SH-SY5Y (cell line): Measurements from ENCODE around the gene DIS3L2.

Experiments
- GATA2 ChIP-seq: IDR thresholded peaks from 2 replicates; pipeline ENCODE4 v1.6.1; 2011; ENCODE audit warnings: mild to moderate bottlenecking, low read depth, low read length
- GATA3 ChIP-seq: IDR thresholded peaks from 2 replicates; pipeline ENCODE4 v1.6.1; 2011; ENCODE audit warnings: low read depth, mild to moderate bottlenecking, low read length, moderate library complexity

DNA sequence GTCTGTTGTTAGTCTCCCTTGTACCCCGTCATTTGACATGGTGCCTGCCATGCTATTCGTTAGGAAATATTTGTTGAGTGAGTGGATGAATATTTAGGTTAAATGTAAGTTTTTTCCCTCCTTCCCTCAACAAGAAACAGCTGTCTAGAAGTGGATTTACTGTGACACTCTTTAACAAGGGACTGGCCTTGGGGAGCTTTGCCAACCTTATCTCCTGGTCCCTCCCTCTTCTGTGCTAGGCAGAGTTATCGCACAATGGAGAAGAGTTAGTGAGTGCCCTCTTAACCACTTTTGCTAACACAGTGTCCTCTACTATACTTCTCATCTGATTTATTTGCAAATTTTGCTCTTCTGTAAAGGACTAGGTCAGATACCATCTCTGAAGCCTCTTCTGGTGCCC lies 61.2 kb downstream of the DIS3L2 start:
- no peak for TF ChIP-seq GATA2
- TF ChIP-seq GATA3: no peak
